IPS-NIHi11 (cell line): ENCODE results near the gene MTFMT.
"Not testable (repeated sequence)": the region's sequence is repeated elsewhere in the genome, so short reads cannot be mapped to it uniquely, and the experiment has no call there.

Experiments
- DNase-seq: peaks from one replicate; pipeline ENCODE4 v3.0.0; 2012; ENCODE audit warnings: mixed read lengths, low spot score

The MTFMT gene

DNA sequence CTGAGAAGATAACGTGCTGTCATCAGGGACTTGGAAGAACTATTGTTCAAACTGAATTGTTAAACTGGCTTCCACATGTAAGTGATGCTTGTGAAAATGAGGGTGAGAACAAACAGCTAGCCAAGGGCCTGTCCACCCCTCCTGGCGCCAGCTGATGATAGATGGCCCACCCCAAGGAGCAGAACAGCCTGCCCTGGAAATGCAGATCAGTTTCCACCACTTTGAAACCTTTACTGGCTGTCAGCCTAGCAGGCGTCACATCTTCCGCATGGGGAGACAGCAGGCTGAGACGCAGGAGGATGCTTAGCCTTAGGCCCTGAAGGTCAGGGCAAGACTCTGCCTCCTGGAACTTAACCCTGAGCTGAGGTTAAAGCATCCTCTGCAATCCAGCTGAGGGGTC is 9.4 kb upstream of the MTFMT start:
- no peak for DNase-seq

DNA sequence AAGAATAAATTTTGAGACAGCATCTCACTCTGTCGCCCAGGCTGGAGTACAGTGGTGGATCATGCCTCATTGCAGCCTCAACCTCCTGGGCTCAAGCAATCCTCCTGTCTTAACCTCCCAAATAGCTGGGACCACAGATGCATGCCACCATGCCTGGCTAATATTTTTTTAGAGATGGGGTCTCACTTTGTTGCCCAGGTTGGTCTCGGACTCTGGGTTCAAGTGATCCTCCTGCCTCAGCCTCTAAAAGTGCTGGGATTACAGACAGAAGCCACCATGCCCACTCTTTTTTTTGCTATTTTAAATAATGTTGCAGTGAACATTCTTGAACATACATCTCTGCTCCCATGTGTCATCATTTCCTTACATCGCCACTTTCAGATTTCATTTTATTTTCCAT is 9.0 kb upstream of the MTFMT start:
- no peak for DNase-seq

DNA sequence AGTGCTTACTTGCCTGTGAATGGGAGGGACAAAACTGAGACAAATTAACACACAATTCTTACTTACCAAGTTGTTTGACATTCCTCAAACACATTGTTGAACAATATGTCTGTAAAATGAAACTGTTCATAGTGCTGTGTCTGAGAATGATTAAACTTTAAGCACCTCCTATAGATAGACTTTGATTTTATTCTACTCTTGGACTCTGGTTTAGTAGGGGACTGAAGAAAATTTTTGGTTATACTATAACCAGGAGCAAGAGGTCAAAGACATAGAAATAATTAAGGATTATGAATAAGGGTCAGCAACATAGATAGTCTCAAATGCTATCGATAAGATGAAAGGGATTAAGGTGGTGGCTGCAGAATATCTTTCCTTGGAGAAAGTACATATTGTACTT is 7.9 kb upstream of the MTFMT start:
- no peak for DNase-seq

DNA sequence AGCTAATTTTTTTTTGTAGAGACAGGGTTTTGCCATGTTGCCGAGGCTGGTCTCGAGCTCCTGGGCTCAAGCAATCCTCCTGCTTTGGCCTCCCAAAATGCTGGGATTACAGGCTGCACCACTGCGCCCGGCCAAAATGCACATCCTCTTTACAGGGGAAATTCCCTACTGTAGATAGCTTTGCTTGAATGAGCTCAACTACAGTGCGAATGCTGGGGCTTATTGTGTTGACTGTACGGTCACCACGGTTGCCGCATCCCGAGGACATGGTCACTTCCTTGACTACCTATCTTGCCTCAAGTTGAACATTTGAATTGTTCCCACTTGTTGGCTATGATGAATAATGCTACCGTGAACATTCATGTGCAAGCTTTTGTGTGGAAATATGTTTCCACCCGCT is 5.3 kb upstream of the MTFMT start:
- DNase-seq = no peak

DNA sequence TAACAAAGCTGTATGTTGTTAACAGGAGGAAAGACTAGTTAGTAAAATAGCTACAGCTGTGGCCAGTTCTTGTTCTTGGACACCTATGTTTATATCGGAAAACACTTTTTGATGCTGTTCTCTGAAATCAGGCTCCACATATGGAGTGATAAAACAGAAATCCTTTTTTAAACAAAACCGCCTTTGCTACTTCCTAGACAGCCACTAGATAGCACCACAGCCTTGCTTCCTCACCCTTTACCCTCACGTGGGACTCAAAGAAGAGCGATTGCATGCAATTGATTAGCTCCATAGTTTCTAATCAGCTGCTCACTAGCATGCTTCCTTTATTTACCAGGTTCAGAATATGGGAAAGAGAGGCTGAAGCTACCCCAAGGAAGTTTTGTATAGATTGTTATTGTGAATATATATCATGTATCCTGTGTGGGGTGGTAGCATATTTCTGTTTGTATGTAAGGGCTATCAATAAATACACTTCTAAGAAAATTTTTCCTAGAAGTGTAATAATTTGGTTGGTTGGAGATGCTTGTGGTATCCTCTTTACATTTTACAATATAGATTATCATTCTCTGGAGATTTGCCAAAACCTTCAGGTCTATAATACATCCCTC is 4.3 kb upstream of the MTFMT start:
- peak; percentile 50 for DNase-seq

DNA sequence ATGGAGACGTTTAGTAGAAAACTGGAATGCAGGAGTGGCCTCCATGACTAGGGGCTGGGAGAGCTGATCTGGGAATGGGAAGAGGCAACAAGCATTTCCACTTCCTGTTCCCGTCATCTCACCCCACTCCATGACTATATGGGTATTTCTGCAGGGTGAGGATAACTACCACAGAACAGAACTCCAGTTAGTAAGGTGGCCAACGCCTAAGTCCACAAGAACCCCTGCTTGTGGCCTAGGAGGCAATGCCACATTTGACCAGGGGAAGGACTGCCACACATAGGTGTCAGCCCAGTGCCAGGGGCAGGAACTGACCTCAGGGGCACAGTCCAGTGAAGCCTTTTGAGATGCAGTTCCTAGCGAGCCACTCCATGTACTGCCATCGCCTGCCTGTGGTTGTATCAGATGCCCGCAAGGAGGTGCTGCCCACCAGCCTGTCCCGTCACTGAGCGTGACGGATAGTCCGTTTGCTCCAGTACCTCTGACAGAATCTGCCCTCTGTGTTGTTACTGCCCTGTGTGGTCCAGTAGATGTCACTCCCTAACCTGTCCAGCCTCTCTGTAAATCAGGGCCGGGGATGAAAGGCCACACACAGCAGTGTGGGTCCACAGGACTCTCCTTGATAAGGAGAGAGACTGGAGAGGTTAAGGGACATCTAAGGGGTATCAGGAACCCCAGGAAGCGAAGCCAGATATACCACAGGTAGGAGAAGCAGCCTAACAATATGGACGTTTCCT is 3.5 kb upstream of the MTFMT start:
- DNase-seq = peak; percentile 73

DNA sequence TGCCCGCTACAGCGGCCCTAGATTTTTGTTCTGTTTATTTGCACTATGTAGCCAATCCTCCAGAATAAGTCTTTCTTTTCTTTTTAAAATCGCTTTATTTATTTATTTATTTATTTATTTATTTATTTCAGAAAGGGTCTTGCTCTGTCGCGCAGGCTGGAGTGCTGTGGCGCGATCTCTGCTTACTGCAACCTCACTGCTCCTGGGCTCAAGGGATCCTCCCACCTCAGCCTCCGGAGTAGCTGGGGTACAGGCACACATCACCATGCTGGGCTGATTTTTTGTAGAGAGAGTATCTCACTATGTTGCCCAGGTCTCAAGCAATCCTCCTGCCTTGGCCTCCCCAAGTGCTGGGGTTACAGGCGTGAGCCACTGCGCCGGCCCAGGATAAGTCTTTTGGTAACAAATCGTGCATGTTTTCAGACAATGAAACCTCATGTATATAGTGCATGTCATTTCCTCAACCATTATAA is 333 bp upstream of the MTFMT start:
- DNase-seq = no peak

DNA sequence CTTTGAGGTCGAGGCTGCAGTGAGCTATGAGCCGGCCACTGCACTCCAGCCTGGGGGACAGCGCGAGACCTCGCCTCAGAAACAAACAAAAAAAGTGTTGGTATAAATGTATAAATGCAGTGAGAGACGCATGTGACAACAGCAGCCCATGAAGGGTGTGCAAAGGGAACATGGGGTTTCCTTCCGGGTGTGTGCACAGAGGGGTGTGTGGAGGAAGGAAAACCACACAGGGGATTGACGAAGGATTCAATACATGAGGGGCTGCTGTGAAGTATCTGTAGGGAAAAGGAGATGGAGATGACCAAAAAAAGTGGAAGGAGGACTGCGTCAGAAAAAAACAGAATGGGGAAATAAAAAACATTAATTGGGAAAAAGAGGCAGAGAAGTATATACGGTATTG is 1.1 kb downstream of the MTFMT start:
- DNase-seq = no peak

DNA sequence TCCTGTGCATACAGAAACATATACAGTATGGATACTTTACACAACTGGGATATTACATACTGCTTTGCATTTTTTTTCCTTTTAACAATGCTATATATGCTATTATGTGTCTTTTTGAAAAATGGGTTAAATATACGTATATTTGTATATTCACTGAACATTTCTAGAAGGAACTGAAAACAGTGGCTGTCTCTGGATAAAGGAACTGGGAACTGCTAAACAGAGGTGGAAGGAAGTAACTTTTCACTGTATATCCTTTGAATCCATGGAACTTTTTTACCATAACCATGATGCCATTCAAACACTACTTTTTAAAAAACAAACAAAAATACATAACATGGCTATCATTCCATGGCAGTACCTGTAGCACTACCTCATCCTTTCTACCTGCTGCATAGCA is 1.8 kb downstream of the MTFMT start:
- DNase-seq = no peak

DNA sequence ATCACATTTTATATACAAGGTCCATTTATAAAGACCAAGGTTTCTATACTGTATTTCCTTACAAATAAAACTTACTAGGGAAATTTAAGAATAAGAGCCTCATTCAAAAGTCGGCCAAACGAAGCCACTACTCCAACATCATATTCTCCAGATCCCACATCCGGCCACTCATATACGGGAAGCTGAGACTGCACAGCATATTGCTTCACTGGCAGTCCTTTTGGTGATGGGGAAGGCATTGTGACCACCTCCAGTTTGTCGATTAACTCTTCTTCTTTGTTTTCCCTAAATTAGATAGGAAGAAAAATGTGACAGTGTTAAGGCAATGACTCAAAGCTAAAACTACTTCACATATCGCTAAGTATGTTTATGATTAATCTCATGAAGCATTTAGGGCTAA is 2.7 kb downstream of the MTFMT start:
- no peak for DNase-seq

DNA sequence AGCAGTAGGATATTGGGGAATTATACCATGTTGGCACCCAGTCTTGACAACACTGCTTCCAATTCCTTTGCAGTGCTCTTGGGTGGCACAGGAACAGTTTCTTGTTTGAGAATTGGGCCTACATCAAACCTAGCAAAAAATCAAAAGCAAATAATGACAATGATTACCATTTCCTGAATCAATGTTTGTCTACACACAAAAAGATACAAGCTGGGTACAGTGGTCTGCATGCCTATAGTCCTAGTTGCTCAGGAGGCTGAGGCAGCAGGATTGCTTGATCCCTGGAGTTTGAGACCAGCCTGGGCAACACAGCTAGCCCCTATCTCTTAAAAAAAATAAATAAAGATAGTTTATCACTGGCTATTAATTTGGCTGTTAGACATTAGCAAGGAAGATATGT is 8.0 kb downstream of the MTFMT start:
- no peak for DNase-seq

DNA sequence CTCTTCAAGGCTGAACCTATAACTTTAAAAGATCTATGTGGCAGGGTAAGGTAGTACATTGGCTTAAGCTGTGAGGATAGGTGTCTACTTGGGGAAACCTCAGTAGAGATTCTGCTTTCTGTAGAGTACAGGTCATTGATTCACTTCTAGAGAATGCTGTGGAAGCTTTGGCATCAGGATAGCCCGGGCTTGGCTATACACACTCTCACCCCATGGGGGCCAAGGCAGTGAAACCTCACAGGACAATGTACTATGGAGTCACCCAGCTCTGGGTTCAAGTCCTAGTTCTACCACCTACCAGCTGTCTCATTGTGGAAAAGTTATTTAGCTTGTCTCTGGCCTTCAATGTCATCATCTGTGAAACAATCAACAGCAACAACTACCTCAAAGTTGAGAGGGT is 9.0 kb downstream of the MTFMT start:
- DNase-seq = no peak

DNA sequence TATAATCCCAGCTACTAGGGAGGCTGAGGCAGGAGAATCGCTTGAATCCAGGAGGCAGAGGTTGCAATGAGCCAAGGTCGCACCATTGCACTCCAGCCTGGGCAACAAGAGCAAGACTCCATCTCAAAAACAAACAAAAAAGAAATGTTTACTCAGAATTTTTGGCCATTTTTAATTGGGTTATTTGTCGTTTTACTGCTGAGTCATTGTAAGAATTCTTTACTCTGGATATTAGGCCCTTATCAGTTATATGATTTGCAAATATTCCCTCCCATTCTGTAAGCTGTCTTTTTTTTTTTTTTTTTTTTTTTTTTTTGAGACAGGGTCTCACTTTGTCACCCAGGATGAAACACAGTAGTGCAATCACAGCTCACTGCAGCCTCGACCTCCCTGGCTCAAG is 18.2 kb downstream of the MTFMT start:
- DNase-seq = not testable (repeated sequence)

DNA sequence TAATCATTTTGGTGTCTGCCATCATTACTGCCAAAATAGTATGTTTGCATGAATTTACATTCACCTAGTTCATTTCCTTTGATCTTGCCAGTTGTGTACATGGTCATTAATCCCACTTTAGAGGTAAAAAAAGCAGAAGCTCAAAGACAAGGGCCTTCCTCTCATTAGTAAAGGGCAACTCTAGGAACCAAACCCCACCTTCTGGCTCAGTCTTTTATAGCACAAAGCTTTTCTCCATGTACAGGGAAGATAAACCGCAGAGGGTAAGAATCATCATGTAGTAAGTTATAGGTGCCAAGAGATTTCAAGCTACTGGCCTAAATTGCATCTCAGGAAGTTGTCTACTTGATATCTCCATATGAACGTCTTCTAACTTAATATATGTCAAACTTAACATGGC is 20.5 kb downstream of the MTFMT start:
- peak; percentile 26 for DNase-seq

DNA sequence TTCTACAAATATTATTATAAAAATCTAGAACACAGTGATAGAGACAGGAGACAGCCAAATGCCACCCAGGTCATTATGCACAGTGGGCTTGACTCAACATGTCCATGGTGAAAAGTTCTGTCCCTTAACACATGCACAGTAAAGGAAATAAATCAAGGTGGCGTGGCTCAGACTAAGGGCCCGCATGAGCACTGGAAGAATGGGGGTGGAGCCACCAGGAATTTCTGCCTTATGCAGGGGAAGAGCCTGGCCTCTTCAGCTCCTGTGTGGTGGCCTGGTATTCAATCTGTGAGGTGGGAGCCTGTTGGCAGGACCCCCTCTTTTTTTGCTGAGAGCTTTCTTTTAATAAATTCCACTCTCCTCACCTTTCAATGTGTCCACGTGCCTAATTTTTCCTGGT is 22.6 kb downstream of the MTFMT start:
- no peak for DNase-seq

DNA sequence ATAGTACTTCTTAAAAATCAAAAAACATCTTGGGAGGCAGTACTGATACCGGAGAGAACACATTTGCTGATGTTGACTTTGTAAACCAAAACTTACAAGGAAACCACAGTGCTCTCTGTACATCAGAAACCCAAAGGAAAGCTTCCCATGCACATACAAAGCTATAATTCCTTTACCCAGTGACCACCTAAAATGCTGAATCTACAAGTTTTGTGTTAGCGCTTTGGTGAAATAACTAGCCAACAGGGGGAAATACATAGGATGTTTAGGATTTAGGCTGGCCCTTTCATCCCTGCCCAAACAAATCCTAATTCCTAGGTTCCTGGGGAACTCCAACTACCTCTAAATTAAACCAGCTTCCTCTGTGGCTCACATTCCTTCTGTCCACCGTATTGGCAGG is 24.4 kb downstream of the MTFMT start:
- DNase-seq = no peak

DNA sequence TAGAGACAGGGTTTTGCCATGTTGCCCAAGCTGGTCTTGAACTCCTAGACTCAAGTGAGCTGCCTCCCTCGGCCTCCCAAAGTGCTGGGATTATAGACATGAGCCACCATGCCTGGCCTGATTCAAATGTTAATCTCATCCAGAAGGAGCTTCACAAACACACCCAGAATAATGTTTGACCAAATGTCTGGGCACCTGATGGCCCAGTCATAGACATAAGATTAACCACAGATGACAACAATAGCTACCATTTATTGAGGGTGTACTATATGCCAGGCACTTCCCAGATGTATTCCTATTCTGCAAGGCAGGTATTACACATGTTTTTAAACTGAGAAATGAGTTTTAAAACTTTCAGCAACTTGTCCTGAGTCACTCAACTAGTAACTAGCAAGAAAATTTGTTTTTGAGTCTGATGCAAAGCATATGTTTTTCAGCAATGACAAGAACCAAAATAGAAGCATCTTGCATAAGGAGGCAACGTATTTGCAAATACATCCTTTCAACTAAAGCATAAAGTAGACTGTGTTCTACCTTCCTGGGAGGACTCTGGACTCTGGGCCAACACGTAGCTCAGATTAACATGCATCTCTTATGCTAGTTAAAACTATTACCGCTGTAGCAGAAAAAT is 31.6 kb downstream of the MTFMT start:
- DNase-seq = no peak

DNA sequence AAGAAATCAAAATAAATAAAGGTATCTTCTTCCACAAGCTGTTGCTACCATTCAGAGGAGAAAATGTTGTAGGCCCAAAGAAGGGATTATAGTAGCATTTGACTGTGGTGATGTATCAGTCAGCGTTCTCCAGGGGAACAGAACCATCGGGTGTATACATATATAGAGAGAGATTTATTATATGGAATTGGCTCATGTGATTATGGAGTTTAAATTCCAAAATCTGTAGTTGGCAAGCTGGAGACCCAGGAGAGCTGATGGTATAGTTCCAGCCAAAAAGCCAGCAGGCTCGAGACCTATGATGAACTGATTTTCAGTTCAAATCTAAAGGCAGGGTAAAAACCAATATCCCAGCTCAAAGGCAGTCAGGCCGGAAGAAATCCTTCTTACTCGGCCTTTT is 32.4 kb downstream of the MTFMT start:
- DNase-seq = no peak

DNA sequence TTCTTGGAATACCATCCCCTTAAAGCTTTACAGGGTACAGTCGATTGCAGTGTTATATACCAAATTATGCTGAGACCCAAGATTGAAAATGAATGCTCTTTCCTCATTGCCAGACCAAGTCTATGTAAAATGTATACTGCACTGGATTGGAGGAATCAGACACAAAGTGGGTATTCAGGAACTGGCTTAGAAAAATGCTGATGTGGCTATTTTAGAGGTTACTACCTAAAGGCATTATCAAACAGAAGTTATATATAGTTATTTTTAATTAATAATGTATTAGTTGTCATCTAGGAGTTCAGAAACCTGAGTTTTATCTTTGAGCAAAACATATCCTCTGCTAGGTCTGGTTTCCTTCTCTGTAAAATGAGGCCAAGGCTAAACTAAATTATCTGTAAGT is 36.1 kb downstream of the MTFMT start:
- DNase-seq = no peak

DNA sequence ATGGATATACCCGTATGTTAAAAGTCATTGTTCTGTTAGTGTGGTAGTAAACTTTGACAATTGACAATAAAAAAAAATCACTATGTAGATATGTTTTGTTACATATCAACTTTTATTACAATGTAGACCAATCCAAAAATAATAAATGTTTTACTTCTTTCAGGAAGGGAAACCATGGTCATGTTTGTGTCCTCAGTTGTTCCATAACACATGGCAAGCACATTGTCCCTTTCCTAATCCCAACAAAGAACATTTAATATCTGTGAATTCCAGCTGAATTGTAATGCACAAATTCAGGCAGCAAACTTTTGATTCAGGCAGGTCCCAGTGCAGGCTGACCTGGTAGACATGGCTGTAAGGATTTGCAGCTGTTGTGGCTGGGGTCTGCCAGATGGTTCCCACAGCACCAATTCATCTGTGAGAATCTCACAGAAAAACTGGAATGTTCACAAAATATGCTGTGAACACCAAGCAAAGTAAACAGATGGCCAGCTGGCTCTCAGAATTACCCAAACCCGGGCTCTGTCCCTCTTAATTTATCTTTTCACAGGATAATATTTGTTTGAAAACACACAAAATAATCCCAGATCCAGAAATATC is 37.8 kb downstream of the MTFMT start:
- no peak for DNase-seq

DNA sequence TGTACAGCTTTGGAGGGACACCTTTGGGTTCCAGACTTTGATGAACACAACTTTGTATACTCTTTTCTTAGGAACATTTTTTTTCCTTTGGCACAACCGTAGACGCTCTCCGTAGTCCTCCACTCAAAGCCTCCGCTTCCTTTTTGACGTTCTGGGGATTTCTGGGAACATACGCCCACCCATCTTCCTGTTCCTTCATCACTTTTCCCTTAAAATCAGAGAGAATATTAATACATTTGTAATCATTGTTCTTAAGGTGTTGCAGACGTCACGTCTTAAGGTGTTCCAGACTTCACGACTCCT is 39.3 kb downstream of the MTFMT start:
- DNase-seq = no peak

DNA sequence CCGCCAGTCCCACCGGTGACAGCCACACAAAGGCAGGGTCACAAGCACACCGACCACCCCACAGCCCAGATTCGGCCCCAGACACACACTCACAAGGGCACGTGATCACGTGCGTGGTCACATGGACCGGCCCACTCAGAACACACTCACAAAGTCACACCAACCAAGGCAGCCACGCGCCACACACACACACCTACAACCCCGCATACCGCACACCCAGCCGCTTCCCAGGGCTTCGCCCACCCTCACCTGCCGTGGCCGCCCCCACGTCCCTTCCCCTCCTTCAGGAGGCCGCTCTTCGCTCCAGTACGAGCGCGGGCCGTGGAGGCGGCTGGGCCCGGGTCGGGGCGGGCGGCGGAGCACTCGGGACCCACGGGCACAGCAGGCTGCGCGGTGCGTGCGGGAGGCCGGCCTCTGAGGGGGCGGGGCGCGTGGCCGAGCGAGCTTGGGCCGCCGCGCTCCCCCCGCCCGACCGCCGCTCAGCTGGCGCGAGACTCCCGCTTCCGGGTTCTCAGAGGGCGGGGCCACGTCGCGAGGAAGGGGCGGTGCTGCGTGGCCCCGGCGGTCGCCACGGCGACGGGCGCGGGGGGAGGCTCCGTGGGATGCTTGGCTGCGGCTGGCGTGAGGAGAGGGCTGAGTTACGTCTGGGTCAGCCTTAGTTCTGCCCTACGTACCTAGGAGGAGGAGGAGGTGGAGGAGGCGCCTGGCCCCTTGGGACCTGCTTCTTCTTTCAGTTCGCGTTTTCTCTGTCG is 39.8 kb downstream of the MTFMT start, which contains the start of gene SPG21:
Gene SPG21 (minus strand): TSS at position 499 of the 752 bp plus-strand sequence. CDS start 6,345 bp downstream, outside the sequence.
- peak; percentile 97 for DNase-seq
